SK-N-SH treated with all-trans-retinoic acid at 6 μM for 48 hours (cell line): ENCODE data around the gene GRXCR1.

Experiments
- ATAC-seq: fragments of 200-7000 bp; cut with Tn5 transposase; 3 replicates; pipeline ENCODE4 v1.9.1; 2020; ENCODE audit warnings: mild to moderate bottlenecking, moderate library complexity
- ARNTL ChIP-seq: fragments of 450-650 bp; formaldehyde crosslinking; IDR thresholded peaks from 2 replicates; pipeline ENCODE4 v1.5.0; 2020; ENCODE audit warnings: low read depth, mild to moderate bottlenecking, moderate library complexity, borderline replicate concordance
- BACH2 ChIP-seq: fragments of 250-450 bp; sonication (Bioruptor Pico); IDR thresholded peaks from 2 replicates; pipeline ENCODE4 v1.9.0; 2021; ENCODE audit warnings: mild to moderate bottlenecking, borderline replicate concordance
- CREB5 ChIP-seq: fragments of 250-450 bp; sonication (Bioruptor Pico); IDR thresholded peaks from 2 replicates; pipeline ENCODE4 v1.5.1; 2020; ENCODE audit warnings: low read depth, mild to moderate bottlenecking, moderate library complexity
- CSDC2 ChIP-seq: fragments of 250-450 bp; sonication (Bioruptor Pico); IDR thresholded peaks from 2 replicates; pipeline ENCODE4 v1.5.0; 2020; ENCODE audit warnings: mild to moderate bottlenecking, moderate library complexity
- CSRNP3 ChIP-seq: fragments of 250-450 bp; sonication (Bioruptor Pico); IDR thresholded peaks from 2 replicates; pipeline ENCODE4 v1.5.1; 2021; ENCODE audit warnings: mild to moderate bottlenecking, moderate library complexity
- ESRRG ChIP-seq: fragments of 250-450 bp; sonication (Bioruptor Pico); IDR thresholded peaks from 2 replicates; pipeline ENCODE4 v1.6.1; 2021; ENCODE audit warnings: mild to moderate bottlenecking
- GLIS3 ChIP-seq: fragments of 250-450 bp; sonication (Bioruptor Pico); IDR thresholded peaks from 2 replicates; pipeline ENCODE4 v1.5.0; 2020; ENCODE audit warnings: mild to moderate bottlenecking, moderate library complexity
- OSR1 ChIP-seq: fragments of 250-450 bp; sonication (Bioruptor Pico); IDR thresholded peaks from 2 replicates; pipeline ENCODE4 v1.8.0; 2022; ENCODE audit warnings: moderate library complexity, mild to moderate bottlenecking, inconsistent platforms
- POU6F1 ChIP-seq: fragments of 250-450 bp; sonication (Bioruptor Pico); IDR thresholded peaks from 2 replicates; pipeline ENCODE4 v1.8.0; 2021; ENCODE audit warnings: low read depth, mild to moderate bottlenecking, moderate library complexity, borderline replicate concordance
- PPARA ChIP-seq: fragments of 250-450 bp; sonication (Bioruptor Pico); IDR thresholded peaks from 2 replicates; pipeline ENCODE4 v1.5.0; 2020; ENCODE audit warnings: mild to moderate bottlenecking, borderline replicate concordance
- SNAI2 ChIP-seq: fragments of 250-450 bp; sonication (Bioruptor Pico); IDR thresholded peaks from 2 replicates; pipeline ENCODE4 v1.5.0; 2020; ENCODE audit warnings: mild to moderate bottlenecking, moderate library complexity
- TCF4 ChIP-seq: fragments of 250-450 bp; sonication (Bioruptor Pico); IDR thresholded peaks from 2 replicates; pipeline ENCODE4 v1.8.0; 2021; ENCODE audit warnings: mild to moderate bottlenecking, moderate library complexity, borderline replicate concordance
- TOX ChIP-seq: fragments of 250-450 bp; sonication (Bioruptor Pico); IDR thresholded peaks from 2 replicates; pipeline ENCODE4 v1.8.0; 2021; ENCODE audit warnings: mild to moderate bottlenecking, moderate library complexity, borderline replicate concordance
- ZFP3 ChIP-seq: fragments of 250-450 bp; sonication (Bioruptor Pico); IDR thresholded peaks from 2 replicates; pipeline ENCODE4 v1.5.0; 2020; ENCODE audit warnings: mild to moderate bottlenecking, moderate library complexity
- ZNF565 ChIP-seq: fragments of 450-650 bp; formaldehyde crosslinking; conservative IDR thresholded peaks from 2 replicates; pipeline ENCODE4 v1.5.0; 2020; ENCODE audit warnings: low read depth, mild to moderate bottlenecking, moderate library complexity
- ZNF8 ChIP-seq: fragments of 450-650 bp; formaldehyde crosslinking; IDR thresholded peaks from 2 replicates; pipeline ENCODE4 v1.5.0; 2020; ENCODE audit warnings: mild to moderate bottlenecking, moderate library complexity
- TF ChIP-seq, protein P1 (sequence below): fragments of 250-450 bp; sonication (Bioruptor Pico); IDR thresholded peaks from 2 replicates; pipeline ENCODE4 v1.5.0; 2020; ENCODE audit warnings: mild to moderate bottlenecking, moderate library complexity

Gene GRXCR1

DNA sequence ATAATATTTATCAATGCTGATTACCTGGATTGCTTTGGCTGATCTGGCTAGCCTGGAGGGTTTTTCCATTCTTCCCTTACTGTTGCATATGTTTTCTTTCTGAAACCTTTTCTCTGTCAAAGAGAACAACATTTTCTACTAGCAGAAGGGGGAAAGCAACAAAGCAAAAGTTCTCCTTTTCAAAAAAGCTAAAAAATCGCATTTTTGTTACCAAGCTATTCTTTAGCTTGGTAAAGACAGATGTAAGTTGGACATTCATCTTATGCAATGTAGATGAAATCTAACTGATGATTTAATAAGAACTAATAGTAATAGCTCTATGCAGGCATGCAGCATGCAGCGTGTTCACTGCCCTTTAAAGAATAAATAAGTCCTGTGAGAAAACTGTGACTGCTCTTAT, at the start of gene GRXCR1:
TSS of gene GRXCR1 (plus strand) at position 301 of the 400 bp plus-strand sequence. CDS start 554 bp downstream, outside the sequence.
- ATAC-seq: no peak
- TF ChIP-seq ZNF565 (CRISPR knock-in tag) (no peak), ZNF8 (CRISPR knock-in tag) (no peak), CSRNP3 (no peak), BACH2 (CRISPR knock-in tag) (no peak), TOX (no peak), CREB5 (CRISPR knock-in tag) (no peak), TCF4 (CRISPR knock-in tag) (no peak), CSDC2 (CRISPR knock-in tag) (no peak), PPARA (CRISPR knock-in tag) (no peak), OSR1 (CRISPR knock-in tag) (no peak)
- TF ChIP-seq, protein P1, sequence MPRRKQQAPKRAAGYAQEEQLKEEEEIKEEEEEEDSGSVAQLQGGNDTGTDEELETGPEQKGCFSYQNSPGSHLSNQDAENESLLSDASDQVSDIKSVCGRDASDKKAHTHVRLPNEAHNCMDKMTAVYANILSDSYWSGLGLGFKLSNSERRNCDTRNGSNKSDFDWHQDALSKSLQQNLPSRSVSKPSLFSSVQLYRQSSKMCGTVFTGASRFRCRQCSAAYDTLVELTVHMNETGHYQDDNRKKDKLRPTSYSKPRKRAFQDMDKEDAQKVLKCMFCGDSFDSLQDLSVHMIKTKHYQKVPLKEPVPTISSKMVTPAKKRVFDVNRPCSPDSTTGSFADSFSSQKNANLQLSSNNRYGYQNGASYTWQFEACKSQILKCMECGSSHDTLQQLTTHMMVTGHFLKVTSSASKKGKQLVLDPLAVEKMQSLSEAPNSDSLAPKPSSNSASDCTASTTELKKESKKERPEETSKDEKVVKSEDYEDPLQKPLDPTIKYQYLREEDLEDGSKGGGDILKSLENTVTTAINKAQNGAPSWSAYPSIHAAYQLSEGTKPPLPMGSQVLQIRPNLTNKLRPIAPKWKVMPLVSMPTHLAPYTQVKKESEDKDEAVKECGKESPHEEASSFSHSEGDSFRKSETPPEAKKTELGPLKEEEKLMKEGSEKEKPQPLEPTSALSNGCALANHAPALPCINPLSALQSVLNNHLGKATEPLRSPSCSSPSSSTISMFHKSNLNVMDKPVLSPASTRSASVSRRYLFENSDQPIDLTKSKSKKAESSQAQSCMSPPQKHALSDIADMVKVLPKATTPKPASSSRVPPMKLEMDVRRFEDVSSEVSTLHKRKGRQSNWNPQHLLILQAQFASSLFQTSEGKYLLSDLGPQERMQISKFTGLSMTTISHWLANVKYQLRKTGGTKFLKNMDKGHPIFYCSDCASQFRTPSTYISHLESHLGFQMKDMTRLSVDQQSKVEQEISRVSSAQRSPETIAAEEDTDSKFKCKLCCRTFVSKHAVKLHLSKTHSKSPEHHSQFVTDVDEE (CRISPR knock-in tag): no peak

GRCh38 chr4:42843694-42844093, 48.8 kb upstream of the GRXCR1 start:
- no peak for ATAC-seq
- TF ChIP-seq SNAI2 (CRISPR knock-in tag) (no peak), POU6F1 (CRISPR knock-in tag) (no peak), ARNTL (CRISPR knock-in tag) (no peak), ESRRG (CRISPR knock-in tag) (no peak), PPARA (CRISPR knock-in tag) (no peak), CREB5 (CRISPR knock-in tag) (no peak), GLIS3 (CRISPR knock-in tag) (no peak), BACH2 (CRISPR knock-in tag) (no peak), ZFP3 (no peak), CSDC2 (CRISPR knock-in tag) (no peak), CSRNP3 (no peak)
- TF ChIP-seq, protein P1 (CRISPR knock-in tag): no peak
